PFSK-1 (cell line): Measurements from ENCODE around the gene PRKD1.

Experiments used
- FOXP2 ChIP-seq: optimal IDR thresholded peaks from 2 replicates; pipeline ENCODE3; 2011; ENCODE audit warnings: borderline replicate concordance, control low read depth, inconsistent platforms; ENCODE audit not compliant: insufficient read depth; ENCODE audit errors: extremely low read length, extremely low read depth
- POLR2AphosphoS5 ChIP-seq: IDR thresholded peaks from 2 replicates; pipeline ENCODE4 v1.6.1; 2012; ENCODE audit warnings: low read depth, mild to moderate bottlenecking, control low read depth, low read length, moderate library complexity
- SIN3A ChIP-seq: IDR thresholded peaks from 2 replicates; pipeline ENCODE4 v1.6.1; 2012; ENCODE audit warnings: mild to moderate bottlenecking, low read length, moderate library complexity, borderline replicate concordance; ENCODE audit not compliant: insufficient read depth
- TAF1 ChIP-seq: IDR thresholded peaks from 2 replicates; pipeline ENCODE4 v1.6.1; 2012; ENCODE audit warnings: low read length, control low read depth, borderline replicate concordance; ENCODE audit not compliant: insufficient read depth
- TF ChIP-seq, protein P1 (sequence below), 2 experiments: IDR thresholded peaks; 2 replicates each; pipeline versions ENCODE4 v1.6.1 to v1.8.0; 2011 to 2012; ENCODE audit warnings: low read depth in 2 of 2, low read length in 2 of 2, control low read depth in 1 of 2, inconsistent platforms in 1 of 2, mild to moderate bottlenecking in 1 of 2, moderate library complexity in 1 of 2; ENCODE audit not compliant: insufficient read depth in 1 of 2

Gene PRKD1

DNA sequence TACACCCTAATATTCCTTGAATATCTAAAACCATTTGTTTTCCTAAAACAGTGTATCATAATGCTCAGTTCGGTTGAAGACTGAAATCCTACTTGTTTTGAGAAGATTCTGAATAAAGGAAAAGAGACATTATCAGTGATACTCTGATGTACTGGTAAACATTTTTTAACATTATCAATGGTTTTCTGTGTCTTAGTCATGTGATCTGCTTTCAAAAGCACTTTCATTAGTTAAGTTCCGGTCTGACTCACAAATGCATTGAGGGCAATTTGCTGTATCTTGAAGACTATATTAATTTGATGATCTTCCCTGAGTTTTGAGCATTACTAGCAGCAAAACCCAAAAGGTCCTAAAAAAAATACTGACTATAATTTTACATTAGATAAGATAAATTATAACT, 145.6 kb downstream of the PRKD1 start:
- TF ChIP-seq POLR2AphosphoS5 (no peak), SIN3A (no peak), TAF1 (no peak), FOXP2 (no peak)
- TF ChIP-seq, protein P1, sequence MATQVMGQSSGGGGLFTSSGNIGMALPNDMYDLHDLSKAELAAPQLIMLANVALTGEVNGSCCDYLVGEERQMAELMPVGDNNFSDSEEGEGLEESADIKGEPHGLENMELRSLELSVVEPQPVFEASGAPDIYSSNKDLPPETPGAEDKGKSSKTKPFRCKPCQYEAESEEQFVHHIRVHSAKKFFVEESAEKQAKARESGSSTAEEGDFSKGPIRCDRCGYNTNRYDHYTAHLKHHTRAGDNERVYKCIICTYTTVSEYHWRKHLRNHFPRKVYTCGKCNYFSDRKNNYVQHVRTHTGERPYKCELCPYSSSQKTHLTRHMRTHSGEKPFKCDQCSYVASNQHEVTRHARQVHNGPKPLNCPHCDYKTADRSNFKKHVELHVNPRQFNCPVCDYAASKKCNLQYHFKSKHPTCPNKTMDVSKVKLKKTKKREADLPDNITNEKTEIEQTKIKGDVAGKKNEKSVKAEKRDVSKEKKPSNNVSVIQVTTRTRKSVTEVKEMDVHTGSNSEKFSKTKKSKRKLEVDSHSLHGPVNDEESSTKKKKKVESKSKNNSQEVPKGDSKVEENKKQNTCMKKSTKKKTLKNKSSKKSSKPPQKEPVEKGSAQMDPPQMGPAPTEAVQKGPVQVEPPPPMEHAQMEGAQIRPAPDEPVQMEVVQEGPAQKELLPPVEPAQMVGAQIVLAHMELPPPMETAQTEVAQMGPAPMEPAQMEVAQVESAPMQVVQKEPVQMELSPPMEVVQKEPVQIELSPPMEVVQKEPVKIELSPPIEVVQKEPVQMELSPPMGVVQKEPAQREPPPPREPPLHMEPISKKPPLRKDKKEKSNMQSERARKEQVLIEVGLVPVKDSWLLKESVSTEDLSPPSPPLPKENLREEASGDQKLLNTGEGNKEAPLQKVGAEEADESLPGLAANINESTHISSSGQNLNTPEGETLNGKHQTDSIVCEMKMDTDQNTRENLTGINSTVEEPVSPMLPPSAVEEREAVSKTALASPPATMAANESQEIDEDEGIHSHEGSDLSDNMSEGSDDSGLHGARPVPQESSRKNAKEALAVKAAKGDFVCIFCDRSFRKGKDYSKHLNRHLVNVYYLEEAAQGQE (IDR thresholded peaks at IDR 0.05; ENCODE audit: insufficient read depth in 1 of 2, low read depth in 2 of 2, low read length in 2 of 2), result no peak

DNA sequence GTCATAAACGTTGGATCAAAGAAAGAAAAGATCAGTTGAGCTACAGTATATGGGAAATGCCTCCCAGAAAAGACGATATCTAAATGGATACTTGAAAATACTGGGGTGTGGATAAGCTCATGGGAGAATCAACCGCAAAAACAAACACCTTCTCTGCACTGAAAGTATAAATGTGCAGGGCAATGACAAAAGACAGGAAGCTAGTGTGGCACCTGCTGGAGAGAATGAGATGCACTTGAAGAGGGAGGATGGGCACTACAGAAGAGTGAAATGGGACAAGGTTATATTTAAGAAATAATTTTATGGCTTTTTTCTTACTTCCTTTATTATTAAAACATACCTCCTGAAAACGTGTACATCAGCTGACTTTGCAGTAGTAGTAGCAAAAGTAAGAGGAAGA, 153.7 kb downstream of the PRKD1 start:
- TF ChIP-seq, protein P1 (IDR thresholded peaks at IDR 0.05; ENCODE audit: insufficient read depth in 1 of 2, low read depth in 2 of 2, low read length in 2 of 2), result no peak
- no peak for TF ChIP-seq FOXP2
- TF ChIP-seq TAF1, result no peak
- no peak for TF ChIP-seq POLR2AphosphoS5
- TF ChIP-seq SIN3A, result no peak

DNA sequence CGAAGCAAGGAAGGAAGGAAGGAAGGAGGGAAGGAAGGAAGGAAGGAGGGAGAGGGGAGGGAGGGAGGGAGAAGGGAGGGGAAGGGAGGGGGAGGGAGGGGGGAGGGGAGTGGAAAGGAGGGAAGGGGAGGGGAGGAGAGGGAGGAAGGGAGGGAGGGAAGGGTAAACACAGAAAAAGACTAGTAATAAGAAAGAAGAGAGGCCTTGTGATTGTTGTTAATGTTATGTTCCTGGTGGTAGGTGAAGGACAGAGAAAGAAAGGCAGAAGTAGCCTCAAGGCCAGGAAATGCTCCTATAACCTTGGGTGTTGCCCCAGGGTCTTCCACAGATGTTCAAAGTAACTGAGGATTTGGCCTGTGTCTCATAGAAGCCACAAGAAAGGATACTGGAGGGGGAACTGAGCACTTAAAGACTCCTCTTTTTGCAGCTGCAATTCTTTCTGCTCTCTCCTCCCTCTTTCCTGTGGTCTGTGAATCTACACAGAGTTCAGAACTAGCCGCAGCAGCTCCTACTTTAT, 164.2 kb downstream of the PRKD1 start:
- TF ChIP-seq, protein P1 (IDR thresholded peaks at IDR 0.05; ENCODE audit: insufficient read depth in 1 of 2, low read depth in 2 of 2, low read length in 2 of 2), result no peak
- no peak for TF ChIP-seq FOXP2
- no peak for TF ChIP-seq POLR2AphosphoS5
- TF ChIP-seq SIN3A, result no peak
- TF ChIP-seq TAF1, result no peak

DNA sequence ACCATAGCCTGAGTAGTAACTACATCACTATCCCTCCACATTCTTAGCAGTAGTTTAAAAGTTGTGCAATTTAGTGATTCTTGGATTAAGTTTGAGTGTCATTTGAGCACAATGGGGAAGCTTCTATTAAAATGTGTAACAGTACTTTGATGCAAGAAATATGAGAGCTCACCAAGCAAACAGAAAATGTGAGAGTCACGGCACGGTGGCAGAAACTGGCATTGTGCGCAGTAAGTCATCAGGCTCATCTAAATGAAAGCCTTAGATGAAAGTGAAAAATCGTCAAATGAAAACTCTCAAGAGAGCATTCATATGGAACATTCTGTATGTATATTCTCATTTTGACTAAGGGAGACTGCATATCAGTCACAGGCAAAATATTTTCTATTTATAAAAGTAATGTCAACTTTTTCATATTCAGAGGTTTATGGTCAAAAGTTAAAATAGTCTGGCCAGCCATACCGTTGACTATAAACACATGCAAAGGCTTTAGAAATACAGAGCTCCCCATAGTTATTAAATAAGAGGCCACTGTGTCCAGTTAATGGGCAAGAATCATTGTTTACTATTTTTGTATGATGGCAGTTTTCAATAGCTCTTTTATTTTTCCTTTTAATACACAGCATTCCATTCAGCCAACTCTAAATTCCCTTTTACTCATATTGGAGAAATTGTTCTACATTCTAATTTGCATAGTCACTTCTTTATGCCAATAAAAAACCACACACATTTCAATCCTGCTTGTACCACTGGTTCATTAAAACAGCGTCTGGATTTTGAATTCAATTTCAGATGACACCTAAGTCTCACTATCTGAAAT, 167.9 kb downstream of the PRKD1 start:
- TF ChIP-seq TAF1 (no peak), SIN3A (no peak), POLR2AphosphoS5 (no peak), FOXP2 (no peak)
- TF ChIP-seq, protein P1 (IDR thresholded peaks at IDR 0.05; ENCODE audit: insufficient read depth in 1 of 2, low read depth in 2 of 2, low read length in 2 of 2), result no peak
